Activated CD4-positive, alpha-beta T cell treated with anti-CD3 and anti-CD28 coated beads for 36 hours (primary cell): ENCODE measurements around the gene CYP3A7. TPM values are rescaled to one million over a fixed set of nuclear protein-coding genes. Genes with fewer than 3 reads are reported as not detected.
"Not testable (repeated sequence)": the region's sequence is repeated elsewhere in the genome, so short reads cannot be mapped to it uniquely, and the experiment has no call there.

Source experiments
- ATAC-seq: fragments of 200-7000 bp; cut with Tn5 transposase; one replicate; pipeline ENCODE4 v1.10.0; 2021; ENCODE audit warnings: mild to moderate bottlenecking, moderate library complexity
- CTCF ChIA-PET: fragments of 350-600 bp; sonication (Branson Sonifier 250); formaldehyde crosslinking; loops from one replicate; lab custom pipeline; 2021; ENCODE audit warnings: antibody characterized with exemption; lab: Charles Lee
- POLR2A ChIA-PET: fragments of 350-600 bp; sonication (Branson Sonifier 250); formaldehyde crosslinking; loops from one replicate; lab custom pipeline; 2021; ENCODE audit warnings: antibody characterized with exemption, inconsistent platforms; lab: Charles Lee
- DNase-seq: peaks from one replicate; pipeline ENCODE4 v3.0.0-alpha.2; 2020
- H3K27ac Mint-ChIP-seq: one replicate; pipeline ENCODE4 v1.8.0; 2021; ENCODE audit warnings: mixed read lengths
- H3K27me3 Mint-ChIP-seq: one replicate; pipeline ENCODE4 v1.8.0; 2021; ENCODE audit warnings: mixed read lengths
- H3K36me3 Mint-ChIP-seq: one replicate; pipeline ENCODE4 v1.8.0; 2021; ENCODE audit warnings: low read depth, mixed read lengths
- H3K4me1 Mint-ChIP-seq: one replicate; pipeline ENCODE4 v1.8.0; 2021; ENCODE audit warnings: mixed read lengths
- H3K4me3 Mint-ChIP-seq: one replicate; pipeline ENCODE4 v1.8.0; 2021; ENCODE audit warnings: mild to moderate bottlenecking, moderate library complexity, mixed read lengths
- H3K9me3 Mint-ChIP-seq: one replicate; pipeline ENCODE4 v1.8.0; 2021; ENCODE audit warnings: low read depth, mixed read lengths
- intact Hi-C, 2 experiments: fragments of 100-400 bp; cut with DNase I in 1 of 2; cut with micrococcal nuclease in 1 of 2; formaldehyde crosslinking; loops; one replicate each; pipeline versions ENCODE4 v1.14.2 to v1.15.1; 2022 to 2024; cut with DNase I, micrococcal nuclease
- total RNA-seq, 2 experiments: library from RNA; stranded (reverse); gene quantifications; one replicate each; pipeline ENCODE4 v1.2.3, GENCODE V29; 2021

CYP3A7 gene
- total RNA-seq, 2 experiments from 2014 or later: not detected

GRCh38 chr7:99728615-99729014 lies 6.4 kb downstream of the CYP3A7 start:
- no peaks in the 10 kb centered on the region for H3K36me3 Mint-ChIP-seq
- H3K27ac Mint-ChIP-seq: no peak overlapping the region
- no peak for DNase-seq
- H3K27me3 Mint-ChIP-seq: no peaks in the 10 kb centered on the region
- ChIA-PET CTCF (no interaction called here), POLR2A (no interaction called here)
- H3K9me3 Mint-ChIP-seq: no peaks in the 10 kb centered on the region
- peaks cover 10% of the 10 kb centered on the region for H3K4me1 Mint-ChIP-seq
- no peak overlapping the region for H3K4me3 Mint-ChIP-seq
- no peak for ATAC-seq
- intact Hi-C loops: no loop called here

- H3K27ac Mint-ChIP-seq, intact Hi-C loops, H3K36me3 Mint-ChIP-seq, CTCF ChIA-PET, H3K27me3 Mint-ChIP-seq, DNase-seq, ATAC-seq, POLR2A ChIA-PET, H3K4me3 Mint-ChIP-seq, H3K9me3 Mint-ChIP-seq: not testable (repeated sequence)
- peaks cover 16% of the 10 kb centered on the region for H3K4me1 Mint-ChIP-seq
Measured at GRCh38 chr7:99723201-99723600, 11.8 kb downstream of the CYP3A7 start.

GRCh38 chr7:99720800-99721595 lies 14.0 kb downstream of the CYP3A7 start:
- no peak overlapping the region for H3K4me3 Mint-ChIP-seq
- ChIA-PET CTCF (no interaction called here), POLR2A (no interaction called here)
- H3K27ac Mint-ChIP-seq: no peak overlapping the region
- no peaks in the 10 kb centered on the region for H3K36me3 Mint-ChIP-seq
- intact Hi-C loops: no loop called here
- ATAC-seq (peak; percentile 23), DNase-seq (no peak)
- no peaks in the 10 kb centered on the region for H3K27me3 Mint-ChIP-seq
- peaks cover 16% of the 10 kb centered on the region for H3K4me1 Mint-ChIP-seq
- H3K9me3 Mint-ChIP-seq: no peaks in the 10 kb centered on the region

DNA sequence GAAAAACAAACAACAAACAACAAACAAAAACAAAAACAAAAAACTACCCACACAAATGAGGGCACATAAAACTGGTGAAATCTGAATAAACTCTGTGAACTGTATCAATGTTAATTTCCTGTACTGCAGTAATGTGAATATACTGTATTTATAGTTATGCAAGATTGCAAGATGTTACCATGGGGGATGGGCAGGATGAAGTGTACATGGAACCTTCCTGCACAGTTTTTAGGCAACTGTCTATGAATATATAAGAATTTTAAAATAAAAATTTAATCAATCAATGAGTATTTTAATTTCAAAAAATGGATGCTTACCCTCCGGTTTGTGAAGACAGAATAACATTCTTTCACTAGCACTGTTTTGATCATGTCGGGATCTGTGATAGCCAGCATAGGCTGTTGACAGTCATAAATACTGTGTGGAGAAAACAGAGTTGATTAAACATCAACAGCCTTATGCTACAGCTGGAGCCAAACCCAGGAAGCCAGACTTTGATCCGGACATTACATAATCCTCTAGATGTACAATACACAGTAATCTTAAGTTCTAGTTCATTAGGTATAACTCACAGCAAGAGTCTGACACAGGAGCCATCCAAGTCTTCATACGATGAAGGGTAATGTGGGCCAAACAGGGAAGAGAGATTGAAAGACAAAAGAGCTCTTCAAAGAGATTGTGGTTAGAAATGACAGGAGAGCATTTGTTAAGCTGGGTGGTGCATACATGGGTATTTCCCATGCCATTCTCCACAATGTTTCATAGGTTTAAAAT lies 14.8 kb downstream of the CYP3A7 start:
- Mint-ChIP-seq H3K4me1 (peaks cover 16% of the 10 kb centered on the region), H3K9me3 (peaks cover 2% of the 10 kb centered on the region), H3K27me3 (no peaks in the 10 kb centered on the region), H3K36me3 (no peaks in the 10 kb centered on the region), H3K27ac (no peak overlapping the region), H3K4me3 (no peak overlapping the region)
- intact Hi-C loops: no loop called here
- CTCF ChIA-PET: no interaction called here
- POLR2A ChIA-PET: no interaction called here
- ATAC-seq (peak; percentile 58), DNase-seq (no peak)

DNA sequence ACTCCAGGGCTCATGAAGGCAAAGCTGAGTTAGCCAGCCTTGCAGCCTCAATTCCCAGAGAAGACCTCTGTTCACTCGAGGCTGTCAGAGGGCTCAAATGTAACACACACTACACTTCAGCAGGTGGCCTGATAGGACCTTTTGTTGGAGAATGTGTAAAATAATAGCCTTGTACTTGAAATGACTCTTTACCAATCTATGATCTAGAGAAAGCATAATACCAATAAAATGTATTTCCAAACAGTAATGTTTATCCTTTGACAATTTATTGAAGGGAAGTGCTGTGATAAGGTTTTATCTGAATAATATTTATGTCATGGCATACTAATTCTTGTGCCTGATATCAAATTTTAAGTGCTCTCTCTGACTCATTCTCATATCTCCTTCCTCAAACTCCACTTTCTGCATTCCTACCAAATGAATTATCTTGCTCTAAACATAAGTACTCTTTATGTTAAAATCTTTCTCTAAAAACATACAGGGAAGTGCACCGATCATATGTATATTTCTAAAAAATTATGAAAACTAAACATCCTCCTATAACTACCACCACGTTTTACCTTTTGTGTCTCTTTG lies 20.9 kb downstream of the CYP3A7 start:
- no peaks in the 10 kb centered on the region for H3K4me1 Mint-ChIP-seq
- no peak overlapping the region for H3K4me3 Mint-ChIP-seq
- ChIA-PET CTCF (no interaction called here), POLR2A (no interaction called here)
- no peaks in the 10 kb centered on the region for H3K27me3 Mint-ChIP-seq
- intact Hi-C loops: no loop called here
- no peak overlapping the region for H3K27ac Mint-ChIP-seq
- H3K36me3 Mint-ChIP-seq: peaks cover 5% of the 10 kb centered on the region
- DNase-seq (no peak), ATAC-seq (no peak)
- peaks cover 3% of the 10 kb centered on the region for H3K9me3 Mint-ChIP-seq

DNA sequence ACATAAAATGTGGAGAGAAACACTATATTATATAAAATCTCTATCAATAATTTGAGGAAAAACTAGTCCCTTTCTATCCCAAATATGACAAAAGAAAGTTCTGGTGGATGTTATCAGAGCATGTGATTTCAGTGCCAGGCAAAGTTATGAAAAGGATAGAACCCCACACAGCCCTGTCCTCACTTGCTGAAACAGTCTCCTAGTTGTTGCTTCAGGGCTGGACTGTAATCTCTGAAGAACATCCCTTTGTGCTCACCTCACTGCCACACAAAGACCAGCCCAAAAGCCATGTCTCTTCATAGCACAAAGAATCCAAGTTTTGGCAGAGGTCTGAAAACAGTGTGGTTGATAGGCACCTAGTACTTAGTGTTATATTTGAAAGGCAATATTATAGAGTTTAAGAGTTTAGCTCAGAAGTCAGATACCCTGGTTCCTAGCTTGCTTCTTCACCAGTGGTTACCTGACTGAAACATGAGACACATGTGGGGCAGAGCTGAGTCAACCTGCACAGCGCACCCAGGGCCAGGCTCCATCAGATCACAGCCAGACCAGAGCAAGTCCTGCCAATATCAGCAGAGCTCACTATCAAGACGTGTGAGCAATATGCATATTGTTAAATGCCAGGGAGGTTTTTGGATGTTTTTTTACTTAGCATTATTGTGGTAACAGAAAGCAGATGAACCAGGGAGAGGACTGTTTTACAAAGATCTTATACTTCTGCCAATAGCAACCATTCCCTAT lies 25.0 kb downstream of the CYP3A7 start:
- no peaks in the 10 kb centered on the region for H3K4me1 Mint-ChIP-seq
- no peak overlapping the region for H3K4me3 Mint-ChIP-seq
- POLR2A ChIA-PET: no interaction called here
- no peak for ATAC-seq
- no peak overlapping the region for H3K27ac Mint-ChIP-seq
- peaks cover 9% of the 10 kb centered on the region for H3K36me3 Mint-ChIP-seq
- CTCF ChIA-PET: no interaction called here
- intact Hi-C loops: no loop called here
- no peaks in the 10 kb centered on the region for H3K27me3 Mint-ChIP-seq
- no peak for DNase-seq
- peaks cover 2% of the 10 kb centered on the region for H3K9me3 Mint-ChIP-seq

DNA sequence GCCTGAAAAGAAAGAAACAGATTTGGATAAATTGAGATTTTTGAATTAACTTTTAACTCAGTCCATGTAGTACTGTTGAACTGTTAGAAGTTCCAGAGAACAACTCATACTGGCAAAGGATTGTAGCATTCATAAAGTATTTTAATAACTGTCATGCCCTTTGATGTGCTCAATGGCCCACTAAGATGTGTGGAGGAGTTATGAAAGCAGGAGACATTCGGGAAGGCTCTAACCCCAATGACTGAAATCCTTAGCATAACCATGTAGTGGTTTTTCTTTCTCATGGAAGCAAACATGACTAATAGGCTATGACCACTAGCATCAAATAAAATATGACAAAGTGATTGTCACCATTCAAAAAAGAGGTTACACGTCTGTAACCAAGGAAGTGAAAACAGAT lies 25.7 kb downstream of the CYP3A7 start:
- peaks cover 1% of the 10 kb centered on the region for H3K9me3 Mint-ChIP-seq
- no peaks in the 10 kb centered on the region for H3K4me1 Mint-ChIP-seq
- CTCF ChIA-PET: no interaction called here
- no peak overlapping the region for H3K27ac Mint-ChIP-seq
- POLR2A ChIA-PET: no interaction called here
- no peak for ATAC-seq
- H3K36me3 Mint-ChIP-seq: peaks cover 5% of the 10 kb centered on the region
- no peak overlapping the region for H3K4me3 Mint-ChIP-seq
- H3K27me3 Mint-ChIP-seq: no peaks in the 10 kb centered on the region
- DNase-seq: no peak
- intact Hi-C loops: no loop called here

DNA sequence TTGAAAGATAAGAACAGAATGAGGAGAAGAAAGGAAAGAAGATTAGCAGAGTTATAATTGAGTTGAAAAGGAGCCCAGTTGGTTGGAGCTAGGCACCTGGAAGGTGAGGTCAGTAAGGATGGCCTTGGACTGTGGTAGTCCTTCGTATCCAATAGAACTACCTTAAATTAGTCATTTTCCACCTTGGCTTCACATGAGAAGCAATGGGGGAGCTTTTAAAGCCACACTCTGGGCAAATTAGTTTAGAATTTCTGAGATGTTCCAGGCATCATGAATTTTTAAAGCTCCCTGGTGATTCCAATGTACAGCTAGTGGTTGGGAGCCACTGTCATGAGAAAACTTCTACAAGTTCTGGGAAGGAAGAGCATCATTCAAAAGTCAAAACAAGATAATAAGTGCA lies 27.9 kb downstream of the CYP3A7 start:
- intact Hi-C loops: no loop called here
- Mint-ChIP-seq H3K27ac (no peak overlapping the region), H3K9me3 (no peaks in the 10 kb centered on the region), H3K27me3 (no peaks in the 10 kb centered on the region), H3K4me3 (no peak overlapping the region), H3K4me1 (no peaks in the 10 kb centered on the region), H3K36me3 (peaks cover 4% of the 10 kb centered on the region)
- no peak for DNase-seq
- ChIA-PET POLR2A (no interaction called here), CTCF (no interaction called here)
- no peak for ATAC-seq

GRCh38 chr7:99699946-99700345 lies 35.0 kb downstream of the CYP3A7 start:
- DNase-seq: no peak
- intact Hi-C loops: no loop called here
- ChIA-PET POLR2A (no interaction called here), CTCF (no interaction called here)
- Mint-ChIP-seq H3K4me3 (no peak overlapping the region), H3K27me3 (no peaks in the 10 kb centered on the region), H3K36me3 (no peaks in the 10 kb centered on the region), H3K4me1 (no peaks in the 10 kb centered on the region), H3K9me3 (no peaks in the 10 kb centered on the region), H3K27ac (no peak overlapping the region)
- ATAC-seq: no peak

- intact Hi-C loops, H3K4me1 Mint-ChIP-seq, POLR2A ChIA-PET, ATAC-seq, H3K27me3 Mint-ChIP-seq, DNase-seq, H3K36me3 Mint-ChIP-seq, H3K9me3 Mint-ChIP-seq, H3K27ac Mint-ChIP-seq, H3K4me3 Mint-ChIP-seq: not testable (repeated sequence)
- CTCF ChIA-PET: interaction anchor here (0.6 to 1.4 kb wide), 3 partner anchors 29 to 69 kb away, joined by 3 read pairs; no protein-coding TSS in a partner anchor
Measured at GRCh38 chr7:99698867-99699730, 35.9 kb downstream of the CYP3A7 start.

DNA sequence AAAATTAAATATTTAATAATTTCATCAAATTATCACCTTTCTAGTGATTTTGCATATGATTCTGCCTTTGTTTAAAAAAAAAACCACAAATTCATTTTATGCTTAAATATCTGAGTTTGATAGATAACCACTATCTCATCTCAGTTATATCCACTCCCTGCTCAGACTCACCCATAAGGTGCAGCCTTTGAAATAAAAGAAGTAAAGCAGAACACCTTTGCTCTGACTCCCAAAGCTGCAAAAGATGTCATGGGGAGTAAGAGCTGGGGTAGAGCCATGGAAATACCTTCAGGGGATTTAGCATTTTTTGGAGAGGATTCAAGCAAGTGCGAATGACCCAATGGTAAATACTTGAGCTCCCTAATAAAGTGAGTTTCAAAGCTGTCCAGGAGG lies 40.1 kb downstream of the CYP3A7 start:
- H3K4me1 Mint-ChIP-seq: peaks cover 12% of the 10 kb centered on the region
- ATAC-seq: no peak
- H3K36me3 Mint-ChIP-seq: no peaks in the 10 kb centered on the region
- intact Hi-C loops: no loop called here
- POLR2A ChIA-PET: no interaction called here
- CTCF ChIA-PET: interaction anchor here (0.5 kb wide), 1 partner anchor 42 kb away, joined by 3 read pairs; no protein-coding TSS in a partner anchor
- peaks cover 4% of the 10 kb centered on the region for H3K9me3 Mint-ChIP-seq
- DNase-seq: no peak
- no peak overlapping the region for H3K4me3 Mint-ChIP-seq
- H3K27ac Mint-ChIP-seq: no peak overlapping the region
- H3K27me3 Mint-ChIP-seq: no peaks in the 10 kb centered on the region
